ENCODE results near the gene SPEG. TPM values are rescaled to one million over a fixed set of nuclear protein-coding genes. Genes with fewer than 3 reads are reported as not detected.
A peak's percentile ranks its signal among the peaks of the same experiment; 100 is the strongest.

The SPEG gene
- polyA plus RNA-seq, 2 of the 4 experiments (the other 2 are of a cell fraction): 2.3 to 11.5 TPM

GRCh38 chr2:219508971-219509779 is 74.5 kb downstream of the SPEG start:
- TF ChIP-seq CEBPB (IDR thresholded peaks at IDR 0.05) (no peak), CBX8 (IDR thresholded peaks at IDR 0.05) (no peak), KDM1A (IDR thresholded peaks at IDR 0.05; ENCODE audit: low read depth) (no peak), ZC3H11A (IDR thresholded peaks at IDR 0.05) (no peak), ZSCAN20 (CRISPR knock-in tag; IDR thresholded peaks at IDR 0.05) (no peak), ZNF302 (CRISPR knock-in tag; IDR thresholded peaks at IDR 0.05) (no peak), CHD2 (IDR thresholded peaks at IDR 0.05; ENCODE audit: low read length, partially characterized antibody) (no peak)
- Histone ChIP-seq H3K27ac (peak overlapping the region in 1 of 2 experiments; percentile 80; a peak in 2 of 6 replicates), H3K4me2 (peak overlapping the region; percentile 82), H3K4me3 (no peak overlapping the region; the same call in 2 of the 3 replicates), H3K9me3 (no peaks in the 10 kb centered on the region), H3K4me1 (peaks cover 12% of the 10 kb centered on the region)
- POLR2A ChIA-PET: interaction anchor here (0.5 to 2.5 kb wide), 3 partner anchors 11 to 89 kb away, joined by 3 to 24 read pairs (median 3); partner anchors contain the start of gene GMPPA
- WGBS (ENCODE audit: missing lambda C conversion rate): 36% methylated on average over 8 of the region's 14 CpGs
- DNase-seq (ENCODE audit: low read depth in 1 of 2, low spot score in 1 of 2) (no peak), FAIRE-seq (no peak), ATAC-seq (peak; percentile 42 to 66)
- CTCF ChIA-PET: interaction anchor here (0.7 to 89.4 kb wide), 12 partner anchors 3 to 180 kb away, joined by 3 to 3291 read pairs (median 6); partner anchors contain the start of genes ASIC4, CHPF, DNPEP and GMPPA

- Histone ChIP-seq H3K4me2 (peak overlapping the region; percentile 82), H3K4me1 (peaks cover 12% of the 10 kb centered on the region), H3K4me3 (peak overlapping the region; percentile 38), H3K9me3 (no peaks in the 10 kb centered on the region), H3K27ac (peak overlapping the region in 1 of 2 experiments; percentile 80; a peak in 3 of 6 replicates)
- CTCF ChIA-PET: interaction anchor here (0.6 to 89.4 kb wide), 19 partner anchors 4 to 698 kb away, joined by 3 to 3291 read pairs (median 4); partner anchors contain the start of genes ASIC4, CHPF, DNPEP and GMPPA
- 7% methylated on average over 21 of the region's 26 CpGs for WGBS (ENCODE audit: missing lambda C conversion rate)
- FAIRE-seq: no peak
- ATAC-seq: peak; percentile 83 to 93
- DNase-seq (ENCODE audit: low read depth in 1 of 2, low spot score in 1 of 2): peak in 1 of 2 experiments; percentile 63
- POLR2A ChIA-PET: interaction anchor here (0.5 to 2.5 kb wide), 7 partner anchors 10 to 122 kb away, joined by 3 to 24 read pairs (median 3); partner anchors contain the start of genes DNPEP and GMPPA
- no peak for TF ChIP-seq HDAC2 (IDR thresholded peaks at IDR 0.05)
- no peak for TF ChIP-seq CBX8 (IDR thresholded peaks at IDR 0.05)
- TF ChIP-seq CTCF (IDR thresholded peaks at IDR 0.05): peak; percentile 65
- TF ChIP-seq RAD21 (conservative IDR thresholded peaks at IDR 0.05 in 1 of 2, IDR thresholded peaks at IDR 0.05 in 1 of 2): peak; percentile 33 to 42; a peak in 4 of 5 replicates
- TF ChIP-seq MAX (IDR thresholded peaks at IDR 0.05): 0 out of 2 replicates have a peak, but pooled peaks have one; percentile 17
Measured at GRCh38 chr2:219509780-219510511, 75.3 kb downstream of the SPEG start.

- TF ChIP-seq JUNB (IDR thresholded peaks at IDR 0.05) (no peak), PBX3 (IDR thresholded peaks at IDR 0.05) (no peak), FOSL2 (IDR thresholded peaks at IDR 0.05) (no peak), FOSL2 (CRISPR knock-in tag; IDR thresholded peaks at IDR 0.05) (no peak), MYC (IDR thresholded peaks at IDR 0.05; ENCODE audit: borderline replicate concordance, low read length) (no peak), HOXB13 (CRISPR knock-in tag; IDR thresholded peaks at IDR 0.05; ENCODE audit: low read depth) (no peak), HES2 (IDR thresholded peaks at IDR 0.05) (no peak), POLR2A (IDR thresholded peaks at IDR 0.05; ENCODE audit: low read length) (no peak), HDAC2 (IDR thresholded peaks at IDR 0.05) (no peak), KDM1A (IDR thresholded peaks at IDR 0.05; ENCODE audit: low read depth) (no peak), SMC3 (IDR thresholded peaks at IDR 0.05) (no peak), GATA3 (IDR thresholded peaks at IDR 0.05; ENCODE audit: borderline replicate concordance) (no peak), ZSCAN20 (CRISPR knock-in tag; IDR thresholded peaks at IDR 0.05) (no peak), NFE2L2 (conservative IDR thresholded peaks at IDR 0.05; ENCODE audit: low read length) (no peak), KDM5A (IDR thresholded peaks at IDR 0.05) (no peak), BHLHE40 (IDR thresholded peaks at IDR 0.05; ENCODE audit: low read depth, low read length) (no peak), PHF8 (IDR thresholded peaks at IDR 0.05; ENCODE audit: borderline replicate concordance, low read depth) (no peak), CBX2 (IDR thresholded peaks at IDR 0.05; ENCODE audit: borderline replicate concordance, low read depth) (no peak), ESRRA (IDR thresholded peaks at IDR 0.05; ENCODE audit: borderline replicate concordance, low read length) (no peak), RARB (CRISPR knock-in tag; IDR thresholded peaks at IDR 0.05) (no peak)
- WGBS (ENCODE audit: missing lambda C conversion rate): 69% methylated on average over 21 of the region's 22 CpGs
- Histone ChIP-seq H3K4me2 (peak overlapping the region; percentile 82), H3K27ac (peak overlapping the region in 1 of 2 experiments; percentile 80; a peak in 3 of 6 replicates), H3K4me1 (peaks cover 12% of the 10 kb centered on the region), H3K4me3 (no peak overlapping the region; the same call in 2 of the 3 replicates), H3K9me3 (no peaks in the 10 kb centered on the region)
- ChIA-PET POLR2A (interaction anchor here (0.8 to 2.5 kb wide), 6 partner anchors 10 to 123 kb away, joined by 3 to 24 read pairs (median 4); partner anchors contain the start of genes DNPEP and GMPPA), CTCF (interaction anchor here (0.6 to 89.4 kb wide), 15 partner anchors 4 to 697 kb away, joined by 3 to 3291 read pairs (median 5); partner anchors contain the start of genes ASIC4, CHPF, DNPEP and GMPPA)
- FAIRE-seq: no peak
- DNase-seq (ENCODE audit: low read depth in 1 of 2, low spot score in 1 of 2): no peak
- no peak for ATAC-seq
Measured at GRCh38 chr2:219510512-219511135, 76.0 kb downstream of the SPEG start.

Measured in A549 (cell line).